Liver (tissue), 9 donors: ENCODE measurements around the gene MEG3. TPM values are rescaled to one million over a fixed set of nuclear protein-coding genes. Genes with fewer than 3 reads are reported as not detected.

ENCODE experiments used
- DNase-seq: peaks from one replicate; pipeline ENCODE4 v3.0.0-alpha.2; 2017; ENCODE audit warnings: low spot score
- H3K27ac ChIP-seq, 2 donors: one replicate each; pipeline ENCODE4 v1.7.0; 2013; ENCODE audit warnings: inconsistent platforms in 2 of 2, low read length in 2 of 2, control low read depth in 1 of 2, low read depth in 1 of 2, mild to moderate bottlenecking in 1 of 2
- H3K27me3 ChIP-seq, 4 donors: one replicate each; pipeline versions ENCODE4 v1.6.1 to v1.7.0; 2013; ENCODE audit warnings: low read length in 3 of 4, inconsistent platforms in 1 of 4, mild to moderate bottlenecking in 1 of 4, moderate library complexity in 1 of 4; ENCODE audit not compliant: control insufficient read depth in 4 of 4, insufficient read depth in 4 of 4
- H3K36me3 ChIP-seq, 4 donors: one replicate each; pipeline versions ENCODE4 v1.6.1 to v1.7.0; 2013; ENCODE audit warnings: low read length in 3 of 4, mild to moderate bottlenecking in 3 of 4, low read depth in 1 of 4, moderate library complexity in 1 of 4; ENCODE audit not compliant: control insufficient read depth in 4 of 4, insufficient read depth in 3 of 4
- H3K4me1 ChIP-seq, 4 donors: one replicate each; pipeline versions ENCODE4 v1.6.1 to v1.7.0; 2013; ENCODE audit warnings: low read length in 3 of 4, mild to moderate bottlenecking in 3 of 4, moderate library complexity in 1 of 4; ENCODE audit not compliant: control insufficient read depth in 4 of 4, insufficient read depth in 4 of 4
- H3K4me3 ChIP-seq, 3 donors: one replicate each; pipeline versions ENCODE4 v1.6.1 to v1.7.0; 2013; ENCODE audit warnings: low read length in 3 of 3, control low read depth in 1 of 3, low read depth in 1 of 3, mild to moderate bottlenecking in 1 of 3
- H3K9ac ChIP-seq, 2 donors: one replicate each; pipeline ENCODE4 v1.7.0; 2013; ENCODE audit warnings: low read length in 2 of 2, mild to moderate bottlenecking in 2 of 2, moderate library complexity in 2 of 2, control low read depth in 1 of 2, low read depth in 1 of 2
- H3K9me3 ChIP-seq, 4 donors: one replicate each; pipeline versions ENCODE4 v1.6.1 to v1.7.0; 2013; ENCODE audit warnings: low read length in 3 of 4; ENCODE audit not compliant: control insufficient read depth in 4 of 4
- CTCF ChIP-seq: fragments of 150-350 bp; IDR thresholded peaks from 2 replicates; pipeline ENCODE4 v1.5.1; 2017; ENCODE audit warnings: improper control_type of control experiment, low read depth, low read length; ENCODE audit not compliant: missing input control
- FOXA1 ChIP-seq: IDR thresholded peaks from 2 replicates; pipeline ENCODE4 v1.6.1; 2016; ENCODE audit warnings: antibody characterized with exemption
- FOXA2 ChIP-seq: IDR thresholded peaks from 2 replicates; pipeline ENCODE4 v1.6.1; 2016; ENCODE audit warnings: antibody characterized with exemption
- HNF4G ChIP-seq: IDR thresholded peaks from 2 replicates; pipeline ENCODE4 v1.6.1; 2016; ENCODE audit warnings: antibody characterized with exemption
- JUND ChIP-seq, 2 donors: IDR thresholded peaks; 2 replicates each; pipeline ENCODE4 v1.6.1; 2016; ENCODE audit warnings: antibody characterized with exemption in 2 of 2
- NR2F2 ChIP-seq: IDR thresholded peaks from 2 replicates; pipeline ENCODE4 v1.6.1; 2016; ENCODE audit warnings: antibody characterized with exemption
- REST ChIP-seq: IDR thresholded peaks from 2 replicates; pipeline ENCODE4 v1.6.1; 2016; ENCODE audit warnings: antibody characterized with exemption, mild to moderate bottlenecking
- SP1 ChIP-seq: IDR thresholded peaks from 2 replicates; pipeline ENCODE4 v1.6.1; 2018; ENCODE audit warnings: antibody characterized with exemption, mild to moderate bottlenecking
- TAF1 ChIP-seq: conservative IDR thresholded peaks from 2 replicates; pipeline ENCODE4 v1.6.1; 2016; ENCODE audit warnings: antibody characterized with exemption, mild to moderate bottlenecking
- WGBS: extraction: QIAGEN DNeasy Blood & Tissue Kit; methylation state at CpG from one replicate; pipeline ENCODE4 v1.1.7; 2013; 5-methylcytosine and 5-hydroxymethylcytosine counted together
- polyA plus RNA-seq, 2 donors: library from polyadenylated mRNA; stranded (reverse) in 1 of 2; unstranded in 1 of 2; fragments of 200-250 nt in 1 of 2; fragments of >200 nt in 1 of 2; fragmentation: Nextera tagmentation in 1 of 2; extraction: Ambion mirVana in 1 of 2; gene quantifications; one replicate each; pipeline versions ENCODE4 v1.2.1 to v1.2.3, GENCODE V29; 2013 to 2015
- total RNA-seq, 2 donors: library from RNA; depleted of rRNA; stranded (reverse); fragments of >200 nt; gene quantifications; one replicate each; pipeline ENCODE4 v1.2.3, GENCODE V29; 2014
- TF ChIP-seq, protein P1 (sequence below): IDR thresholded peaks from 2 replicates; pipeline ENCODE4 v1.6.1; 2016; ENCODE audit warnings: antibody characterized with exemption
- TF ChIP-seq, protein P2 (sequence below): IDR thresholded peaks from 2 replicates; pipeline ENCODE4 v1.6.1; 2016; ENCODE audit warnings: antibody characterized with exemption
- donor health status: healthy.
- donor health status: healthy.
- donor health status: healthy.
- donor health status: healthy.
- donor health status: healthy.

MEG3 gene
- total and polyA plus RNA-seq, 4 donors = 12.3 to 485 (median 23.1) TPM

DNA sequence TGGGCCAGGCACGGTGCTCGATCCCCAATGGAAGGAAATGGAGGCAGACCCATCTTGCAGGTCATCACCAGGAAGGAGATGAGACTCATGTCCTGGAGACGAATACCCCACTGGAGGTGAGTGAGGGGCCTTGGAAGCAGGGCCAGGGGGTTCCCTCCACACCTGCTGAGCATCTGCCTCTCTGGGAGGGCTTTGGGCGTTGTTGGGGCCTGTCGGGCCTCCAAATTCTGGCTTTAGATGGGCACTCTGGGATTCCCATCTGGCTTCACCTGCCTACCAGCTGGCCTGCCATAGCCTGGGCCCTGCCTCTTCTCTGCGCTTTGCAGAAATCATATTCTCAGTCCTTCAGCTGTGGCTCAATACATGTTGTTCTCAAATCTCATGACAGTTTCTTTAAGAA is 63.7 kb downstream of the MEG3 start:
- no peak for DNase-seq
- Histone ChIP-seq H3K36me3 (no peaks in the 10 kb centered on the region), H3K9ac (no peak overlapping the region), H3K4me1 (no peaks in the 10 kb centered on the region), H3K27ac (no peak overlapping the region), H3K9me3 (no peaks in the 10 kb centered on the region), H3K4me3 (no peak overlapping the region), H3K27me3 (peaks cover 0 to 2% (median 0%) of the 10 kb centered on the region in 4 donors)
- 91% methylated on average over 6 of the region's 6 CpGs for WGBS
- no peak for TF ChIP-seq CTCF
- no peak for TF ChIP-seq FOXA2
- no peak for TF ChIP-seq FOXA1
- TF ChIP-seq, protein P1, sequence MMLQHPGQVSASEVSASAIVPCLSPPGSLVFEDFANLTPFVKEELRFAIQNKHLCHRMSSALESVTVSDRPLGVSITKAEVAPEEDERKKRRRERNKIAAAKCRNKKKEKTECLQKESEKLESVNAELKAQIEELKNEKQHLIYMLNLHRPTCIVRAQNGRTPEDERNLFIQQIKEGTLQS = no peak
- TF ChIP-seq JUND (IDR thresholded peaks at IDR 0.05) = no peak
- TF ChIP-seq, protein P2, sequence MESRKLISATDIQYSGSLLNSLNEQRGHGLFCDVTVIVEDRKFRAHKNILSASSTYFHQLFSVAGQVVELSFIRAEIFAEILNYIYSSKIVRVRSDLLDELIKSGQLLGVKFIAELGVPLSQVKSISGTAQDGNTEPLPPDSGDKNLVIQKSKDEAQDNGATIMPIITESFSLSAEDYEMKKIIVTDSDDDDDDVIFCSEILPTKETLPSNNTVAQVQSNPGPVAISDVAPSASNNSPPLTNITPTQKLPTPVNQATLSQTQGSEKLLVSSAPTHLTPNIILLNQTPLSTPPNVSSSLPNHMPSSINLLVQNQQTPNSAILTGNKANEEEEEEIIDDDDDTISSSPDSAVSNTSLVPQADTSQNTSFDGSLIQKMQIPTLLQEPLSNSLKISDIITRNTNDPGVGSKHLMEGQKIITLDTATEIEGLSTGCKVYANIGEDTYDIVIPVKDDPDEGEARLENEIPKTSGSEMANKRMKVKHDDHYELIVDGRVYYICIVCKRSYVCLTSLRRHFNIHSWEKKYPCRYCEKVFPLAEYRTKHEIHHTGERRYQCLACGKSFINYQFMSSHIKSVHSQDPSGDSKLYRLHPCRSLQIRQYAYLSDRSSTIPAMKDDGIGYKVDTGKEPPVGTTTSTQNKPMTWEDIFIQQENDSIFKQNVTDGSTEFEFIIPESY = no peak
- no peak for TF ChIP-seq SP1
- no peak for TF ChIP-seq HNF4G
- no peak for TF ChIP-seq REST

DNA sequence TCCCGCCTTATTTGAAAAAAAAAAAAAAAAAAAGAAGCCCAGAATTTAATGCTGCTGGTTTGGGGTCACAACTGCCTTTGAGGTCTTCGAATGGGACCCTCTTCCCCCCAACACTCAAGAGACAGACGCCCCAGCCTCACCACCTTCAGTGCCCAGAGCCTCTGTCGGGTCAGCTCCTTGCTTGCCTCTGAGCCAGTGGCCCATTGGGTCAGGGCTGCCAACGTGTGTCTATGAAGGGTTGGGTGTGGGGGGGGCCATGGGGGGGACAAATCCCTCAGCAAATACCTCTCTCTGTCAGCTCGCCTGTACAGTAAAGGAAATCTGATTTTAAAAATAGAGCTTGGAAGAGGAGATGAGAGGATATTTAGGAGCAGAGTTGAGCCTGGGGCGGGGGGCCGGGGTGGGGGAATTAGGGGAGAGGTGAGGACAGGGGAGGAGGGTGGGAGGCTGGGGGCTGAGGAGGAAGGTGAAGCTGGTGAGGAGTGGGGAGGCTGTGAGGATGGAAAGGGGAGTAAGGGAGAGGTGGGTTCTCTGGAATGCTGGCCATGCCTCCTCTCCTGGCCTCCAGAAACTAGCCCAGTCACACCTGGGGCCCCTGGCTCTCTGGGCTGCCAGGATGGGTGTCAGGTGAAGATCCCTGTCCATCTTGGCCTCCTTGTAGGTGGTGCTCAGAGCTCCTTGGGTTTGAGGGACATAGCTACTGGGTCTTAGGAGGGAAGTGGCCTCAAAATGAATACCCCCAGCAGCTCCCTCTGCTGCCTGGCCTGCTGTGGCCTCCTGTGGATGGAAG is 64.3 kb downstream of the MEG3 start:
- no peak overlapping the region for H3K9ac ChIP-seq
- H3K36me3 ChIP-seq = no peaks in the 10 kb centered on the region
- no peaks in the 10 kb centered on the region for H3K4me1 ChIP-seq
- no peak for DNase-seq
- 82% methylated on average over 8 of the region's 8 CpGs for WGBS
- no peak for TF ChIP-seq TAF1
- no peak for TF ChIP-seq NR2F2
- no peak for TF ChIP-seq FOXA1
- H3K9me3 ChIP-seq = no peaks in the 10 kb centered on the region
- peaks cover 0 to 2% (median 0%) of the 10 kb centered on the region in 4 donors for H3K27me3 ChIP-seq
- no peak overlapping the region for H3K27ac ChIP-seq
- H3K4me3 ChIP-seq = no peak overlapping the region
